Epithelial cell of esophagus (primary cell): Measurements from ENCODE around the gene SMARCE1.

Source experiments
- DNase-seq: peaks from one replicate; pipeline ENCODE4 v3.0.0; 2010; ENCODE audit warnings: low read depth
- H3K4me3 ChIP-seq: 2 replicates; pipeline ENCODE4 v1.5.1; 2011; ENCODE audit warnings: mild to moderate bottlenecking, low read length, control low read depth
- CTCF ChIP-seq: IDR thresholded peaks from 2 replicates; pipeline ENCODE4 v1.5.1; 2011; ENCODE audit warnings: low read depth, mild to moderate bottlenecking, low read length, control low read depth, inconsistent platforms; ENCODE audit not compliant: insufficient read depth; ENCODE audit errors: missing control alignments

SMARCE1 gene

GRCh38 chr17:40632216-40632615, 15.4 kb downstream of the SMARCE1 start:
- no peak overlapping the region for H3K4me3 ChIP-seq
- TF ChIP-seq CTCF: no peak
- no peak for DNase-seq

- no peak overlapping the region for H3K4me3 ChIP-seq
- no peak for DNase-seq
- TF ChIP-seq CTCF: no peak
These were observed 17.8 kb downstream of the SMARCE1 start for GRCh38 chr17:40629842-40630241.

- H3K4me3 ChIP-seq: no peak overlapping the region
- DNase-seq: no peak
- TF ChIP-seq CTCF: no peak
These were observed 22.3 kb downstream of the SMARCE1 start for GRCh38 chr17:40625311-40625710.

- H3K4me3 ChIP-seq: no peak overlapping the region
- DNase-seq: no peak
These were observed 24.0 kb downstream of the SMARCE1 start for GRCh38 chr17:40623419-40624210.

GRCh38 chr17:40622509-40622928, 25.1 kb downstream of the SMARCE1 start:
- no peak for DNase-seq
- no peak overlapping the region for H3K4me3 ChIP-seq
- TF ChIP-seq CTCF: no peak

More at GRCh38 chr17:40623419-40624210, 24.0 kb downstream of the SMARCE1 start:
- no peak for TF ChIP-seq CTCF

- TF ChIP-seq CTCF: no peak
- DNase-seq: no peak
- H3K4me3 ChIP-seq: no peak overlapping the region
These were observed 26.0 kb downstream of the SMARCE1 start for GRCh38 chr17:40621578-40621977.

GRCh38 chr17:40621019-40621418, 26.6 kb downstream of the SMARCE1 start:
- no peak for DNase-seq
- TF ChIP-seq CTCF: no peak
- no peak overlapping the region for H3K4me3 ChIP-seq
